Lower leg skin (tissue), 4 donors: ENCODE data around the gene SPESP1. TPM values are rescaled to one million over a fixed set of nuclear protein-coding genes. Genes with fewer than 3 reads are reported as not detected.

ENCODE experiments used
- DNase-seq, 2 donors: peaks; one replicate each; pipeline ENCODE4 v3.0.0-alpha.2; 2019; ENCODE audit warnings: low spot score in 2 of 2
- H3K4me3 ChIP-seq: fragments of 200-600 bp; sonication (generic); 2 replicates; pipeline ENCODE4 v1.5.1; 2017; ENCODE audit warnings: mild to moderate bottlenecking, low read depth; ENCODE audit not compliant: poor library complexity, severe bottlenecking
- CTCF ChIP-seq, 3 donors: fragments of 450-650 bp; IDR thresholded peaks; one replicate each; pipeline ENCODE4 v1.5.1; 2016; ENCODE audit warnings: antibody characterized with exemption in 3 of 3, mild to moderate bottlenecking in 3 of 3, moderate library complexity in 2 of 3
- POLR2A ChIP-seq, 2 donors: fragments of 450-650 bp; IDR thresholded peaks; one replicate each; pipeline ENCODE4 v1.6.1; 2016 to 2017; ENCODE audit warnings: antibody characterized with exemption in 2 of 2, mild to moderate bottlenecking in 1 of 2, moderate library complexity in 1 of 2
- WGBS, 2 donors: methylation state at CpG; one replicate each; pipeline ENCODE4 v1.1.5; 2018; 5-methylcytosine and 5-hydroxymethylcytosine counted together
- intact Hi-C: fragments of 100-400 bp; cut with DNase I; formaldehyde crosslinking; loops from one replicate; pipeline ENCODE4 v1.15.0; 2023; ENCODE audit warnings: low total_unique reads
- total RNA-seq, 4 donors: library from RNA; depleted of rRNA; stranded (reverse); fragments of >200 nt; gene quantifications; one replicate each; pipeline ENCODE4 v1.1.0, GENCODE V29; 2016

The SPESP1 gene
- total RNA-seq, 4 donors from 2014 or later = 1.3 to 15.5 (median 2.5) TPM

GRCh38 chr15:68935400-68935937 is 5.1 kb downstream of the SPESP1 start:
- TF ChIP-seq CTCF (IDR thresholded peaks at IDR 0.05) (no peak), POLR2A (IDR thresholded peaks at IDR 0.05) (no peak)
- no peak for DNase-seq
- WGBS, 2 donors = 88 to 93% methylated on average over 2 of the region's 2 CpGs
- no peak overlapping the region for H3K4me3 ChIP-seq
- intact Hi-C loops = no loop called here

- no peak for DNase-seq
- 31 to 47% methylated on average over 1 of the region's 1 CpG for WGBS, 2 donors
- TF ChIP-seq POLR2A (IDR thresholded peaks at IDR 0.05) (no peak), CTCF (IDR thresholded peaks at IDR 0.05) (no peak)
- intact Hi-C loops = no loop called here
- no peak overlapping the region for H3K4me3 ChIP-seq
These were observed 9.2 kb downstream of the SPESP1 start for GRCh38 chr15:68939501-68939900.

- intact Hi-C loops = no loop called here
- 83 to 90% methylated on average over 4 of the region's 4 CpGs for WGBS, 2 donors
- no peak for TF ChIP-seq POLR2A (IDR thresholded peaks at IDR 0.05)
- TF ChIP-seq CTCF (IDR thresholded peaks at IDR 0.05) = no peak
- DNase-seq = no peak
- no peak overlapping the region for H3K4me3 ChIP-seq
These were observed 21.5 kb downstream of the SPESP1 start for GRCh38 chr15:68951813-68952212.

- no peak overlapping the region for H3K4me3 ChIP-seq
- DNase-seq = no peak
- WGBS, 2 donors = 83 to 85% methylated on average over 3 of the region's 3 CpGs
- TF ChIP-seq POLR2A (IDR thresholded peaks at IDR 0.05) = no peak
- no peak for TF ChIP-seq CTCF (IDR thresholded peaks at IDR 0.05)
- intact Hi-C loops = no loop called here
These were observed 27.4 kb downstream of the SPESP1 start for GRCh38 chr15:68957696-68958095.

DNA sequence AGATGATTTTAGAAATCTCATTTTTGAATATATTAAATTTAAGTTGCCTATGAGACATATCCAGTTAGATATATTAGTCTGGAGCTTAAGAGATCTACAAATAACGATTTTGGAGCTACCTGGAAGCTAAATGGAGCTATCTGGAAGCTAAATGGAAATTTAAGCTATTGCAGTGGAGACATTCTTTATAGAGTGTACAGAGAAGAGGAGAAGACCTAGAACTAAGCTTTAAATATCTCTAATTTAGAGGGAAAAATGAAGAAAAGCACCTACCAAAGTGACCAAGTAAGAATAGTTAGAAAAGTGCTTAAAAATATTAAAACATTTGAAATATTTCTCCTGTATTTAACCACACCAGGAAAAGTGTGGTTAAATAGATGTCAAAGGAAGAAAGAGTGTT is 28.3 kb downstream of the SPESP1 start:
- 61 to 74% methylated on average over 1 of the region's 1 CpG for WGBS, 2 donors

More for the DNA sequence above, 28.3 kb downstream of the SPESP1 start:
- TF ChIP-seq CTCF (IDR thresholded peaks at IDR 0.05) = no peak
- no peak for TF ChIP-seq POLR2A (IDR thresholded peaks at IDR 0.05)
- H3K4me3 ChIP-seq = no peak overlapping the region
- intact Hi-C loops = no loop called here
- no peak for DNase-seq
